Adrenal gland (tissue), 5 donors: ENCODE data around the gene SDR39U1.

ENCODE experiments used
- CTCF ChIP-seq, 6 experiments: fragments of 450-650 bp in 4 of 6; fragments of 200-600 bp in 2 of 6; sonication (generic) in 1 of 6; IDR thresholded peaks; 1 replicate in 5 of 6; 2 replicates in 1 of 6; pipeline versions ENCODE4 v1.5.1 to v1.8.0; 2016 to 2021; ENCODE audit warnings: antibody characterized with exemption in 6 of 6, mild to moderate bottlenecking in 2 of 6, moderate library complexity in 1 of 6
- POLR2A ChIP-seq, 2 donors: fragments of 450-650 bp; IDR thresholded peaks; one replicate each; pipeline ENCODE4 v1.6.1; 2017; ENCODE audit warnings: antibody characterized with exemption in 2 of 2, mild to moderate bottlenecking in 2 of 2, moderate library complexity in 1 of 2
- donor health status: DM: no; HTN: no; CAD: no.

- TF ChIP-seq CTCF (IDR thresholded peaks at IDR 0.05) = no peak
- no peak for TF ChIP-seq POLR2A (IDR thresholded peaks at IDR 0.05)
Observed at GRCh38 chr14:24441485-24441884, 1.1 kb downstream of the SDR39U1 start.
